Natural killer cell treated with Interleukin-12 subunit alpha and Interleukin-12 subunit beta and Interleukin-15 and Interleukin-18, amount 100 ng/mL, for 72 hours (primary cell): Measurements from ENCODE around the gene PPP1R1C. TPM values are rescaled to one million over a fixed set of nuclear protein-coding genes. Genes with fewer than 3 reads are reported as not detected.

Experiments used
- ATAC-seq, 2 donors: fragments of 150-1000 bp; cut with Tn5 transposase in 1 of 2; sonication (Bioruptor Pico), chemical (Tn5 transposase) in 1 of 2; 2 replicates each; pipeline ENCODE4 v1.10.0; 2021
- DNase-seq: peaks from one replicate; pipeline ENCODE4 v3.0.0; 2022; ENCODE audit warnings: low spot score
- H3K27ac Mint-ChIP-seq, 2 donors: 1 replicate in 1 of 2; 2 replicates in 1 of 2; pipeline ENCODE4 v1.8.0; 2022; ENCODE audit warnings: mixed read lengths in 2 of 2, mild to moderate bottlenecking in 1 of 2, moderate library complexity in 1 of 2
- H3K27me3 Mint-ChIP-seq, 2 donors: 1 replicate in 1 of 2; 2 replicates in 1 of 2; pipeline ENCODE4 v1.8.0; 2022; ENCODE audit warnings: mixed read lengths in 2 of 2
- H3K36me3 Mint-ChIP-seq: one replicate; pipeline ENCODE4 v1.8.0; 2022; ENCODE audit warnings: mixed read lengths
- H3K4me1 Mint-ChIP-seq, 2 donors: 1 replicate in 1 of 2; 2 replicates in 1 of 2; pipeline ENCODE4 v1.8.0; 2022; ENCODE audit warnings: low read depth in 2 of 2, mixed read lengths in 2 of 2, mild to moderate bottlenecking in 1 of 2
- H3K4me3 Mint-ChIP-seq: one replicate; pipeline ENCODE4 v1.8.0; 2022; ENCODE audit warnings: mixed read lengths
- H3K9me3 Mint-ChIP-seq: 2 replicates; pipeline ENCODE4 v1.8.0; 2022; ENCODE audit warnings: mixed read lengths
- total RNA-seq, 2 donors: library from RNA; stranded (reverse); gene quantifications; one replicate each; pipeline ENCODE4 v1.2.3, GENCODE V29; 2022

PPP1R1C gene
- total RNA-seq, 2 donors from 2014 or later: not detected

GRCh38 chr2:181984060-181984459 lies 1.6 kb upstream of the PPP1R1C start:
- Mint-ChIP-seq H3K27ac (no peak overlapping the region), H3K4me1 (no peaks in the 10 kb centered on the region), H3K9me3 (no peaks in the 10 kb centered on the region), H3K36me3 (no peaks in the 10 kb centered on the region), H3K27me3 (peaks cover 0 to 4% of the 10 kb centered on the region in 2 donors), H3K4me3 (no peak overlapping the region)
- no peak for ATAC-seq
- no peak for DNase-seq

- Mint-ChIP-seq H3K27ac (no peak overlapping the region), H3K4me1 (no peaks in the 10 kb centered on the region), H3K4me3 (no peak overlapping the region), H3K27me3 (peaks cover 0 to 7% of the 10 kb centered on the region in 2 donors), H3K9me3 (no peaks in the 10 kb centered on the region), H3K36me3 (no peaks in the 10 kb centered on the region)
- ATAC-seq (no peak), DNase-seq (no peak)
Measured at GRCh38 chr2:181984814-181985631, 630 bp upstream of the PPP1R1C start.

GRCh38 chr2:181988154-181988924 lies 2.7 kb downstream of the PPP1R1C start:
- Mint-ChIP-seq H3K36me3 (no peaks in the 10 kb centered on the region), H3K9me3 (no peaks in the 10 kb centered on the region), H3K4me3 (no peak overlapping the region), H3K4me1 (no peaks in the 10 kb centered on the region), H3K27ac (no peak overlapping the region), H3K27me3 (peaks cover 0 to 12% of the 10 kb centered on the region in 2 donors)
- ATAC-seq (no peak), DNase-seq (no peak)

GRCh38 chr2:181989099-181989498 lies 3.4 kb downstream of the PPP1R1C start:
- Mint-ChIP-seq H3K9me3 (no peaks in the 10 kb centered on the region), H3K27me3 (peaks cover 0 to 12% of the 10 kb centered on the region in 2 donors), H3K4me1 (no peaks in the 10 kb centered on the region), H3K27ac (no peak overlapping the region), H3K4me3 (no peak overlapping the region), H3K36me3 (no peaks in the 10 kb centered on the region)
- DNase-seq (no peak), ATAC-seq (no peak)

GRCh38 chr2:181991171-181991885 lies 5.7 kb downstream of the PPP1R1C start:
- peaks cover 0 to 12% of the 10 kb centered on the region in 2 donors for H3K27me3 Mint-ChIP-seq
- H3K27ac Mint-ChIP-seq: no peak overlapping the region
- DNase-seq (no peak), ATAC-seq (no peak)
- H3K9me3 Mint-ChIP-seq: no peaks in the 10 kb centered on the region
- no peak overlapping the region for H3K4me3 Mint-ChIP-seq
- no peaks in the 10 kb centered on the region for H3K36me3 Mint-ChIP-seq
- no peaks in the 10 kb centered on the region for H3K4me1 Mint-ChIP-seq

GRCh38 chr2:181992776-181993175 lies 7.1 kb downstream of the PPP1R1C start:
- no peak overlapping the region for H3K27ac Mint-ChIP-seq
- H3K4me3 Mint-ChIP-seq: no peak overlapping the region
- peaks cover 2 to 15% of the 10 kb centered on the region in 2 donors for H3K27me3 Mint-ChIP-seq
- no peak for DNase-seq
- no peaks in the 10 kb centered on the region for H3K9me3 Mint-ChIP-seq
- H3K4me1 Mint-ChIP-seq: no peaks in the 10 kb centered on the region
- H3K36me3 Mint-ChIP-seq: no peaks in the 10 kb centered on the region
- ATAC-seq: no peak

GRCh38 chr2:181995289-181995688 lies 9.6 kb downstream of the PPP1R1C start:
- Mint-ChIP-seq H3K9me3 (no peaks in the 10 kb centered on the region), H3K36me3 (no peaks in the 10 kb centered on the region), H3K27ac (no peak overlapping the region), H3K4me1 (no peaks in the 10 kb centered on the region), H3K4me3 (no peak overlapping the region), H3K27me3 (peaks cover 7 to 10% of the 10 kb centered on the region in 2 donors)
- no peak for DNase-seq
- no peak for ATAC-seq

- H3K36me3 Mint-ChIP-seq: no peaks in the 10 kb centered on the region
- H3K4me3 Mint-ChIP-seq: no peak overlapping the region
- H3K4me1 Mint-ChIP-seq: no peaks in the 10 kb centered on the region
- ATAC-seq (no peak), DNase-seq (no peak)
- no peak overlapping the region for H3K27ac Mint-ChIP-seq
- no peaks in the 10 kb centered on the region for H3K9me3 Mint-ChIP-seq
- H3K27me3 Mint-ChIP-seq: peaks cover 6 to 7% of the 10 kb centered on the region in 2 donors
Measured at GRCh38 chr2:181998041-181998835, 12.6 kb downstream of the PPP1R1C start.

GRCh38 chr2:181998891-181999654 lies 13.4 kb downstream of the PPP1R1C start:
- Mint-ChIP-seq H3K4me3 (no peak overlapping the region), H3K27ac (no peak overlapping the region), H3K27me3 (peaks cover 7 to 9% of the 10 kb centered on the region in 2 donors), H3K36me3 (no peaks in the 10 kb centered on the region), H3K4me1 (no peaks in the 10 kb centered on the region), H3K9me3 (no peaks in the 10 kb centered on the region)
- ATAC-seq (no peak), DNase-seq (no peak)

- peaks cover 10 to 14% of the 10 kb centered on the region in 2 donors for H3K27me3 Mint-ChIP-seq
Measured at GRCh38 chr2:181999911-182000310, 14.3 kb downstream of the PPP1R1C start.

GRCh38 chr2:182004945-182005520 lies 19.4 kb downstream of the PPP1R1C start:
- no peak overlapping the region for H3K27ac Mint-ChIP-seq
- H3K36me3 Mint-ChIP-seq: no peaks in the 10 kb centered on the region
- no peak for ATAC-seq

More at GRCh38 chr2:181999911-182000310, 14.3 kb downstream of the PPP1R1C start:
- ATAC-seq (no peak), DNase-seq (no peak)
- Mint-ChIP-seq H3K4me3 (no peak overlapping the region), H3K36me3 (no peaks in the 10 kb centered on the region), H3K9me3 (peaks cover 4% of the 10 kb centered on the region), H3K27ac (no peak overlapping the region), H3K4me1 (no peaks in the 10 kb centered on the region)

GRCh38 chr2:182006595-182007341 lies 21.1 kb downstream of the PPP1R1C start:
- ATAC-seq: no peak
- Mint-ChIP-seq H3K27ac (no peak overlapping the region), H3K9me3 (peaks cover 7% of the 10 kb centered on the region), H3K27me3 (peaks cover 6 to 8% of the 10 kb centered on the region in 2 donors), H3K4me3 (no peak overlapping the region), H3K4me1 (no peaks in the 10 kb centered on the region), H3K36me3 (no peaks in the 10 kb centered on the region)
- DNase-seq: no peak

More at GRCh38 chr2:182004945-182005520, 19.4 kb downstream of the PPP1R1C start:
- H3K4me1 Mint-ChIP-seq: no peaks in the 10 kb centered on the region
- no peak for DNase-seq
- no peak overlapping the region for H3K4me3 Mint-ChIP-seq
- peaks cover 4 to 8% of the 10 kb centered on the region in 2 donors for H3K27me3 Mint-ChIP-seq
- H3K9me3 Mint-ChIP-seq: peaks cover 4% of the 10 kb centered on the region
